GM10266 (cell line): ENCODE results near the gene RMRP.

Experiments
- DNase-seq: peaks from one replicate; pipeline ENCODE4 v3.0.0; 2012; ENCODE audit errors: extremely low spot score
- TF ChIP-seq, protein P1 (sequence below): IDR thresholded peaks from 2 replicates; pipeline ENCODE4 v1.5.1; 2012; ENCODE audit warnings: mild to moderate bottlenecking, low read depth; ENCODE audit not compliant: control insufficient read depth, insufficient read depth; ENCODE audit errors: missing control alignments

Gene RMRP

GRCh38 chr9:35686222-35687203, 28.7 kb upstream of the RMRP start:
- no peak for DNase-seq
- TF ChIP-seq, protein P1, sequence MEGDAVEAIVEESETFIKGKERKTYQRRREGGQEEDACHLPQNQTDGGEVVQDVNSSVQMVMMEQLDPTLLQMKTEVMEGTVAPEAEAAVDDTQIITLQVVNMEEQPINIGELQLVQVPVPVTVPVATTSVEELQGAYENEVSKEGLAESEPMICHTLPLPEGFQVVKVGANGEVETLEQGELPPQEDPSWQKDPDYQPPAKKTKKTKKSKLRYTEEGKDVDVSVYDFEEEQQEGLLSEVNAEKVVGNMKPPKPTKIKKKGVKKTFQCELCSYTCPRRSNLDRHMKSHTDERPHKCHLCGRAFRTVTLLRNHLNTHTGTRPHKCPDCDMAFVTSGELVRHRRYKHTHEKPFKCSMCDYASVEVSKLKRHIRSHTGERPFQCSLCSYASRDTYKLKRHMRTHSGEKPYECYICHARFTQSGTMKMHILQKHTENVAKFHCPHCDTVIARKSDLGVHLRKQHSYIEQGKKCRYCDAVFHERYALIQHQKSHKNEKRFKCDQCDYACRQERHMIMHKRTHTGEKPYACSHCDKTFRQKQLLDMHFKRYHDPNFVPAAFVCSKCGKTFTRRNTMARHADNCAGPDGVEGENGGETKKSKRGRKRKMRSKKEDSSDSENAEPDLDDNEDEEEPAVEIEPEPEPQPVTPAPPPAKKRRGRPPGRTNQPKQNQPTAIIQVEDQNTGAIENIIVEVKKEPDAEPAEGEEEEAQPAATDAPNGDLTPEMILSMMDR = no peak

GRCh38 chr9:35685506-35685905, 27.7 kb upstream of the RMRP start:
- TF ChIP-seq, protein P1 = no peak
- no peak for DNase-seq

GRCh38 chr9:35684921-35685320, 27.1 kb upstream of the RMRP start:
- TF ChIP-seq, protein P1 = no peak
- no peak for DNase-seq

DNA sequence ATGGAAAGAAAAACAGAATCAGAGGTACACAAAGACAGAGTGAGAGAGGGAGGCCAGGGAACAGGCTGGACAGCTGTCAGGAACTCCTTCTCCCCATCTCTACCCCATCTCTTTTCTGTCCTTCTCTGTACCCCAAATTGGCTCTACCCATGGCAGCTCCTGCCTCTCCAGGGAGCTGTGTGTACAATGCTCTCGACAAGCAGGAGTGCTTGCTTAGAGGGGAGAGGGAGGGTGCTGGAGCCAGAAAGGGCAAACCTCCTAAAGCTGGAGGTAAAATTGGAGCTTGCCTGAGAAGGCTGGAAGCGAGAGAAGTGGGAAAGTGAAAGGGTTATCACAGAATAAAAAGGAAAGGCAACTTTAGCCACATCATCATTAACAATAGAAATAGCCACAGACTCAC, 25.5 kb upstream of the RMRP start:
- DNase-seq = no peak
- TF ChIP-seq, protein P1 = no peak

DNA sequence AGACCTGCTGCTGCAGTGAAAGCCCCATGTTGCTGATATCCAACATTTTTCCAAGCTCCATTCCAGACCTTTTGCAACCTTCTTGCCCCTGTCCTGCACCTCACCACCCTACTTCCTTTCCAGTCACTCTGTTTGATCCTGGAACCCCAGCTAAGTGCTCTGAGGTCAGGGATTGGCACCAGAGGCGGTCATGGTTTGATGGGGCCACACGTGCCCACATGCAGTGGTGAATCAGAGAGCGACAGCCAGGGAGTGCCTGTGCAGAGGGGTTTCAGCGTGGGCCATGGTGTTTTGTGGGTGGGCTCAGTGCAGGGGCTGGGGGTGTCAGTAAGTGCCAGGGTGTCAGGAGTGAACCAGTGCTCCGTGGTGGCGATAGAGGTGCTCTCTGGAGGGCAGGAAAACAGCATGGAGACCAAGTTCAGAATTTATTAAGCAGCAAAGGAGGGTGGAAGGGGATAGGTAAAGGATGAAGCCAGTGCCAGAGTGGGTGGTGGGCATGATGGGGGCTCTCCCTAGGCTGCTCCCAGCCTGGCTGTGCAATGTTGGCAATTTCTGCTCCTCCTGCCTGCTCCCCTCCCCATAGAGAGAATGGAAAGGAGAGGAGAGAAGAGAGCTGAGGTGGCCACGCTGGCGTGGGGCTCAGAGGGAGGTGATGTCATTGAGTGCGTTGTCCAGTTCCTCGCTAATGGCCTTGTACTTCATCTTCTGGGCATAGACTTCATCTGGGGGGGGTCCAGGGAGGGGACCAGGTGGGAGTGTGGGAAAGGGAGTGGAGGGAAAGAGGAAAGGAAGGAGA, 24.9 kb upstream of the RMRP start:
- TF ChIP-seq, protein P1 = no peak
- DNase-seq = no peak

- TF ChIP-seq, protein P1 = no peak
- no peak for DNase-seq
These were observed 24.2 kb upstream of the RMRP start for GRCh38 chr9:35682051-35682450.
